GM19238 (cell line): ENCODE results near the gene ECPAS.
"Not testable (repeated sequence)": the region's sequence is repeated elsewhere in the genome, so short reads cannot be mapped to it uniquely, and the experiment has no call there.

Experiments
- DNase-seq: peaks from one replicate; pipeline ENCODE4 v3.0.0; 2011; ENCODE audit warnings: low spot score; ENCODE audit not compliant: insufficient read length

The ECPAS gene

GRCh38 chr9:111352545-111352944, 131.6 kb downstream of the ECPAS start:
- DNase-seq, result no peak

GRCh38 chr9:111350556-111350955, 133.6 kb downstream of the ECPAS start:
- DNase-seq, result no peak

- DNase-seq, result no peak
Observed at GRCh38 chr9:111349766-111350165, 134.4 kb downstream of the ECPAS start.

- DNase-seq, result no peak
Observed at GRCh38 chr9:111348821-111349271, 135.3 kb downstream of the ECPAS start.

GRCh38 chr9:111334318-111334863, 149.8 kb downstream of the ECPAS start:
- not testable (repeated sequence) for DNase-seq

GRCh38 chr9:111330124-111330523, 154.1 kb downstream of the ECPAS start, which contains the start of gene OR2K2:
Gene OR2K2, minus strand, starts transcription at chr9:111330224. Its CDS starts 1,791 bp downstream, at chr9:111328433.
- no peak for DNase-seq

GRCh38 chr9:111320631-111321030, 163.6 kb downstream of the ECPAS start:
- DNase-seq, result no peak

- no peak for DNase-seq
Observed at GRCh38 chr9:111316796-111317195, 167.4 kb downstream of the ECPAS start.
